ENCODE data around the gene SH3TC2. TPM values are rescaled to one million over a fixed set of nuclear protein-coding genes. Genes with fewer than 3 reads are reported as not detected.
"Not testable (repeated sequence)": the region's sequence is repeated elsewhere in the genome, so short reads cannot be mapped to it uniquely, and the experiment has no call there.

The SH3TC2 gene
- polyA plus RNA-seq, 1 donor = 0.72 TPM

- no peaks in the 10 kb centered on the region for H3K9me3 ChIP-seq (ENCODE audit: control insufficient read depth, low read depth, low read length)
- WGBS (ENCODE audit: insufficient coverage, low lambda C conversion rate) = 100% methylated on average over 1 of the region's 4 CpGs
- DNase-seq = no peak
- no peaks in the 10 kb centered on the region for H3K36me3 ChIP-seq (ENCODE audit: control insufficient read depth, insufficient read depth, low read length)
- no peak overlapping the region for H3K27ac ChIP-seq (ENCODE audit: low read length)
- no peaks in the 10 kb centered on the region for H3K27me3 ChIP-seq (ENCODE audit: control insufficient read depth, insufficient read depth, low read length)
- no peaks in the 10 kb centered on the region for H3K4me1 ChIP-seq (ENCODE audit: control insufficient read depth, insufficient read depth, low read length)
- no peak overlapping the region for H3K4me3 ChIP-seq (ENCODE audit: low read length)
Measured at GRCh38 chr5:149080294-149080693, 17.4 kb upstream of the SH3TC2 start.

DNA sequence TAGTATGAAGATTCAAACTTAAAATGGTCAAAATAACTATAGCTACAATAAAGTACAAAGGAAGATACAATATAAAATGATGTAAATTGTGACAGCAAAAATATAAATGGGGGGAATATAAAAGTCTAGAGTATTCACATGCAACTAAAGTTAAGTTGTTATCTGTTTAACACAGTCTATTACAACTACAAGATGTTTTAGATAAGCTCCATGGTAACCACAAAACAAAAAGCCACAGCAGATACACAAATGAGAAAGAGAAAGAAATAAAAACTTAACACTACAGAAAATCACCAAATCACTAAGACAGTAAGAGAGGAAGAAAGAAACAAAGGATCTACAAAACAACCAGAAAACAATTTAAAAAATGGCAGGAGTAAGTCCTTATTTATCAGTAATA is 17.0 kb upstream of the SH3TC2 start:
- Histone ChIP-seq H3K36me3 (ENCODE audit: control insufficient read depth, insufficient read depth, low read length) (no peaks in the 10 kb centered on the region), H3K9me3 (ENCODE audit: control insufficient read depth, low read depth, low read length) (no peaks in the 10 kb centered on the region), H3K27me3 (ENCODE audit: control insufficient read depth, insufficient read depth, low read length) (no peaks in the 10 kb centered on the region), H3K4me1 (ENCODE audit: control insufficient read depth, insufficient read depth, low read length) (no peaks in the 10 kb centered on the region), H3K4me3 (ENCODE audit: low read length) (no peak overlapping the region), H3K27ac (ENCODE audit: low read length) (no peak overlapping the region)
- DNase-seq = no peak

DNA sequence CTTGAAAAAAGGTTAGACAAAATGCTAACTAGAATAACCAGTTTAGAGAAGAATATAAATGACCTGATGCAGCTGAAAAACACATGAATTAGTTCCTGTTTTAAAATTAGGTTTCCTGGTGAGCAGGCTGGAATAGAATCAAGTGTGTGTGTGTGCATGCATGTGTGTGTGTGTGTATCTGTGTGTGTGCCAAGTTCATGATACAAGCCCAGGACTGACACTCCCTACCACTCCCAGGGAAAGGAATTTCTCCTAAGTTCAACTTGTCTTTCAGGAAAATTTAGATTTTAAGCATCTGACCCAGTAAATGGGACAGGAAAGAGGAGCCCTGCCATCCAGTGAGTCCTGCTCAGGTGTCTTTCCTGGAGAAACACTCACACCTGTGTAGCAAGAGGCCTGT is 11.2 kb upstream of the SH3TC2 start:
- H3K27me3 ChIP-seq (ENCODE audit: control insufficient read depth, insufficient read depth, low read length); H3K4me3 ChIP-seq (ENCODE audit: low read length); H3K27ac ChIP-seq (ENCODE audit: low read length); DNase-seq; H3K4me1 ChIP-seq (ENCODE audit: control insufficient read depth, insufficient read depth, low read length); H3K9me3 ChIP-seq (ENCODE audit: control insufficient read depth, low read depth, low read length); H3K36me3 ChIP-seq (ENCODE audit: control insufficient read depth, insufficient read depth, low read length): not testable (repeated sequence)

GRCh38 chr5:149073213-149073612 is 10.4 kb upstream of the SH3TC2 start:
- Histone ChIP-seq H3K9me3 (ENCODE audit: control insufficient read depth, low read depth, low read length) (no peaks in the 10 kb centered on the region), H3K36me3 (ENCODE audit: control insufficient read depth, insufficient read depth, low read length) (no peaks in the 10 kb centered on the region), H3K4me1 (ENCODE audit: control insufficient read depth, insufficient read depth, low read length) (no peaks in the 10 kb centered on the region), H3K27ac (ENCODE audit: low read length) (no peak overlapping the region), H3K4me3 (ENCODE audit: low read length) (no peak overlapping the region), H3K27me3 (ENCODE audit: control insufficient read depth, insufficient read depth, low read length) (peaks cover 5% of the 10 kb centered on the region)
- no CpG with 5 or more reads among the region's 1 CpG for WGBS (ENCODE audit: insufficient coverage, low lambda C conversion rate)
- no peak for DNase-seq

DNA sequence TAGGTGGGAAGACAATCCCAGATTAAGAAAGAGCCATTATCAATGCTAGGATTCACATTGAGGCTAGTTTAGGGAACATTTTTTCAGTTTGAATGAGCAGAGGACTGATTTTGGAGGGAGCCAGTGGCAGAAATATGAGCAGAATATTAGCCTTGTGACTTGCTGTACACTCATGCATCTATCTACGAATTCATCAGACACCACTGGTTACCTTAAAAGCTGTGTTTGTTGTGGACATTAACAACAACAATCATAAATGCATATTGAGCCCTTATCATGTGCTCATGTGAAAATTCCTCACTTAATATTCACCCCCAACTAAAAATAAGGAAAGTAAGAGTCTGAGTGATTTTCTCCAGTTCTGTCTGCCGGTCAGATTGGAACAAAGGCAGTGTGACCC is 9.9 kb upstream of the SH3TC2 start:
- no peak for DNase-seq
- Histone ChIP-seq H3K9me3 (ENCODE audit: control insufficient read depth, low read depth, low read length) (no peaks in the 10 kb centered on the region), H3K4me3 (ENCODE audit: low read length) (no peak overlapping the region), H3K27me3 (ENCODE audit: control insufficient read depth, insufficient read depth, low read length) (peaks cover 5% of the 10 kb centered on the region), H3K36me3 (ENCODE audit: control insufficient read depth, insufficient read depth, low read length) (no peaks in the 10 kb centered on the region), H3K4me1 (ENCODE audit: control insufficient read depth, insufficient read depth, low read length) (no peaks in the 10 kb centered on the region), H3K27ac (ENCODE audit: low read length) (no peak overlapping the region)
- WGBS (ENCODE audit: insufficient coverage, low lambda C conversion rate) = no CpG with 5 or more reads among the region's 2 CpGs

GRCh38 chr5:149072376-149072775 is 9.5 kb upstream of the SH3TC2 start:
- no peaks in the 10 kb centered on the region for H3K4me1 ChIP-seq (ENCODE audit: control insufficient read depth, insufficient read depth, low read length)
- H3K27me3 ChIP-seq (ENCODE audit: control insufficient read depth, insufficient read depth, low read length) = peaks cover 5% of the 10 kb centered on the region
- no peak overlapping the region for H3K27ac ChIP-seq (ENCODE audit: low read length)
- no peaks in the 10 kb centered on the region for H3K9me3 ChIP-seq (ENCODE audit: control insufficient read depth, low read depth, low read length)
- WGBS (ENCODE audit: insufficient coverage, low lambda C conversion rate) = 100% methylated on average over 1 of the region's 1 CpG
- DNase-seq = no peak
- no peaks in the 10 kb centered on the region for H3K36me3 ChIP-seq (ENCODE audit: control insufficient read depth, insufficient read depth, low read length)
- no peak overlapping the region for H3K4me3 ChIP-seq (ENCODE audit: low read length)

DNA sequence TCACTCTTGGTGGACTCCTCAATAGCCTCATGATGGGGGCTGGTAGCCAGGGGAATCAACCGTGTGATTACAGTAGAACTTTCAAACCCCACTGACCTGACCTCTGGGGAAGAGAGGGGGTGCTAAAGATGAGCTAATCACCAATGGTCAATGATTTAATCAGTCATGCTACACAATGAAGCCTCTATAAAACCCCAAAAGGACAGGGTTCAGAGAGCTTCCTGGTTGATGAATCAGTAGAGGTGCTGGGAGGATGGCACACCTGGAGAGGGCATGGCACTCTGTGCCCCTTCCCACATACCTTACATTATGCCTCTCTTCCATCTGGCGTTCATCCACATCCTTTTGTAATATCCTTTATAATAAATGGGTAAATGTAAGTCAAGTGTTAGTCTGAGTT is 8.9 kb upstream of the SH3TC2 start:
- DNase-seq = no peak
- no peaks in the 10 kb centered on the region for H3K4me1 ChIP-seq (ENCODE audit: control insufficient read depth, insufficient read depth, low read length)
- no peak overlapping the region for H3K4me3 ChIP-seq (ENCODE audit: low read length)
- no peak overlapping the region for H3K27ac ChIP-seq (ENCODE audit: low read length)
- peaks cover 5% of the 10 kb centered on the region for H3K27me3 ChIP-seq (ENCODE audit: control insufficient read depth, insufficient read depth, low read length)
- no peaks in the 10 kb centered on the region for H3K36me3 ChIP-seq (ENCODE audit: control insufficient read depth, insufficient read depth, low read length)
- no CpG with 5 or more reads among the region's 2 CpGs for WGBS (ENCODE audit: insufficient coverage, low lambda C conversion rate)
- no peaks in the 10 kb centered on the region for H3K9me3 ChIP-seq (ENCODE audit: control insufficient read depth, low read depth, low read length)

DNA sequence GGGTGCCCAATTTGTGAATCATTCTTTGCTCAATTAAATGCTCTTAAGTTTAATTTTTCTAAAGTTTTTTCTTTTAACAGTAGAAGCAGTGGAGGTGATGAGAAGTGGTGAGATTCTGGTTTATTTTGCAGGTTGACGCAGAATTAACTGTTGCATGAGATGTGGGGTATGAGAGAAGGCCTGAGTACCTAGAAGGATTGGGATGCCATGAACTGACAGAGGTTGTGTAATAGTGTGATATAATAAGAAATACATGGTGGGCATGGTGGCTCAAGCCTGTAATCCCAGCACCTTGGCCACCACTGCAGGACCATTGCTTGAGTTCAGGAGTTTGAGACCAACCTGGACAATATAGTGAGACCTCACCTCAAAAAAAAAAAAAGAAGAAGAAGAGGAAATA is 8.4 kb upstream of the SH3TC2 start:
- H3K27ac ChIP-seq (ENCODE audit: low read length) = no peak overlapping the region
- DNase-seq = no peak
- WGBS (ENCODE audit: insufficient coverage, low lambda C conversion rate) = no CpG with 5 or more reads among the region's 1 CpG
- no peaks in the 10 kb centered on the region for H3K9me3 ChIP-seq (ENCODE audit: control insufficient read depth, low read depth, low read length)
- H3K36me3 ChIP-seq (ENCODE audit: control insufficient read depth, insufficient read depth, low read length) = no peaks in the 10 kb centered on the region
- H3K4me3 ChIP-seq (ENCODE audit: low read length) = no peak overlapping the region
- no peaks in the 10 kb centered on the region for H3K4me1 ChIP-seq (ENCODE audit: control insufficient read depth, insufficient read depth, low read length)
- peaks cover 5% of the 10 kb centered on the region for H3K27me3 ChIP-seq (ENCODE audit: control insufficient read depth, insufficient read depth, low read length)

DNA sequence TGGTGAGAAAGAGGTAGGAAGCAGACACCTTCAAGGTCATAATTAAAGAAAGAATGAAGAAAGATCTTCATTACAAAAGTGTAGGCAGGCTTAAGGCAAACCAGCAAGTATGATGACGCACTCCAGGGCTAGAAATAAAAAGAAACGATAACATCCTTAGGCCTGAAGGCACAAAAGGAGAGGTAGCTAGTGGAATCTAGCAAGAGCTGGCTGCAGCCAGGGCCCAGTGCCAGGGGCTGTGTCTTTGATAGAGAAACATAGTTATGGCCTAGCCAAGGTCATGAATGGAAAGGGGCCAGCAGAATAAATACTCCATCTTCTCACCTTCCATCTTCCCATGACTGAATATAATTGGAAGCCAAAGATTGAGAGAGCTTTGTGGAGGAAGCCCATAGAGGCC is 6.8 kb upstream of the SH3TC2 start:
- Histone ChIP-seq H3K27me3 (ENCODE audit: control insufficient read depth, insufficient read depth, low read length) (peaks cover 5% of the 10 kb centered on the region), H3K36me3 (ENCODE audit: control insufficient read depth, insufficient read depth, low read length) (no peaks in the 10 kb centered on the region), H3K9me3 (ENCODE audit: control insufficient read depth, low read depth, low read length) (no peaks in the 10 kb centered on the region), H3K4me1 (ENCODE audit: control insufficient read depth, insufficient read depth, low read length) (no peaks in the 10 kb centered on the region), H3K27ac (ENCODE audit: low read length) (no peak overlapping the region), H3K4me3 (ENCODE audit: low read length) (no peak overlapping the region)
- WGBS (ENCODE audit: insufficient coverage, low lambda C conversion rate) = no CpG with 5 or more reads among the region's 2 CpGs
- DNase-seq = no peak

DNA sequence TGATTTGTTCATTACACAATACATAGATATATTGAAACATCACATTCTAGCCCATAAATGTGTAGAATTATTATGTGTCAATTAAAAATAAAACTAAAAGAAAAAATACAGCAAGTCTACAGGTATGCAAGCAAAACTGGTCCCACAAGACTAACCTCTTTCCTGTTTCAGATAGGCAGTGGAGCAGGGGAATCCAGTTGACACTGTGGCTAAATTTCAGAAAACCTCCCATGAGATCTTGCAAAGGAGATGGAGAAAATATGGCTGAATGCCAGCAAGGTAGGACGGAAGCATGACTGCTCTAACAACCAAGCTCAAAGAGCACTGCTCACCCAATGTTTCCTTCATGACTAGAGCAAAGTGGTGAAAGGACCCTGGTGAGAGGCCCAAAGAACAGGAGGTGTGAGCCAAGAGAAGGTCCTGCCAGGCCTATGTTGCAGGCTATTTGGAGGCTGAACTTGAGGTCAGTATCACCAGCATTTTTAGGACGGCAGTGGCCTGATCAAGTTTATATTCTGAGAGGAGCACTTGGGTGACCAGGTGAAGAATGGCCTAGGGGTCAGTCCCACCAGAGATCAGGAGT is 1.1 kb upstream of the SH3TC2 start:
- Histone ChIP-seq H3K4me3 (ENCODE audit: low read length) (no peak overlapping the region), H3K27ac (ENCODE audit: low read length) (no peak overlapping the region), H3K4me1 (ENCODE audit: control insufficient read depth, insufficient read depth, low read length) (peaks cover 18% of the 10 kb centered on the region), H3K36me3 (ENCODE audit: control insufficient read depth, insufficient read depth, low read length) (no peaks in the 10 kb centered on the region), H3K9me3 (ENCODE audit: control insufficient read depth, low read depth, low read length) (no peaks in the 10 kb centered on the region), H3K27me3 (ENCODE audit: control insufficient read depth, insufficient read depth, low read length) (no peaks in the 10 kb centered on the region)
- no peak for DNase-seq
- no CpG with 5 or more reads among the region's 2 CpGs for whole genome bisulfite sequencing (ENCODE audit: insufficient coverage, low lambda C conversion rate)

GRCh38 chr5:149062371-149063016 is 368 bp downstream of the SH3TC2 start:
- WGBS (ENCODE audit: insufficient coverage, low lambda C conversion rate) = no CpG with 5 or more reads among the region's 3 CpGs
- no peaks in the 10 kb centered on the region for H3K27me3 ChIP-seq (ENCODE audit: control insufficient read depth, insufficient read depth, low read length)

More at GRCh38 chr5:149062371-149063016, 368 bp downstream of the SH3TC2 start:
- no peaks in the 10 kb centered on the region for H3K36me3 ChIP-seq (ENCODE audit: control insufficient read depth, insufficient read depth, low read length)
- H3K27ac ChIP-seq (ENCODE audit: low read length) = peak overlapping the region; percentile 5
- H3K4me3 ChIP-seq (ENCODE audit: low read length) = no peak overlapping the region
- H3K9me3 ChIP-seq (ENCODE audit: control insufficient read depth, low read depth, low read length) = no peaks in the 10 kb centered on the region
- peak; percentile 29 to 58 for DNase-seq
- peaks cover 18% of the 10 kb centered on the region for H3K4me1 ChIP-seq (ENCODE audit: control insufficient read depth, insufficient read depth, low read length)

Data from large intestine (tissue), 3 donors.